HG03135 (cell line): ENCODE measurements around the gene PLEKHM1.
"Not testable (repeated sequence)": the region's sequence is repeated elsewhere in the genome, so short reads cannot be mapped to it uniquely, and the experiment has no call there.

ENCODE experiments used
- ATAC-seq: cut with Tn5 transposase; IDR thresholded peaks from one replicate; pipeline ENCODE4 v1.9.1; 2021; ENCODE audit warnings: mild to moderate bottlenecking, moderate library complexity; ENCODE audit not compliant: unreplicated experiment

PLEKHM1 gene

GRCh38 chr17:45490615-45491433 is at the start of gene PLEKHM1:
Gene PLEKHM1, minus strand, starts transcription at chr17:45490721. Its CDS starts 8,237 bp downstream, at chr17:45482484.
- ATAC-seq, result peak; percentile 95

GRCh38 chr17:45538168-45538567 is 47.6 kb upstream of the PLEKHM1 start:
- not testable (repeated sequence) for ATAC-seq

GRCh38 chr17:45506072-45506471 is 15.6 kb upstream of the PLEKHM1 start:
- not testable (repeated sequence) for ATAC-seq

GRCh38 chr17:45505183-45505582 is 14.7 kb upstream of the PLEKHM1 start:
- ATAC-seq, result not testable (repeated sequence)

- not testable (repeated sequence) for ATAC-seq
Measured at GRCh38 chr17:45501092-45501707, 10.7 kb upstream of the PLEKHM1 start.

GRCh38 chr17:45500478-45500877 is 10.0 kb upstream of the PLEKHM1 start:
- ATAC-seq, result not testable (repeated sequence)

- ATAC-seq, result not testable (repeated sequence)
Measured at GRCh38 chr17:45499208-45499607, 8.7 kb upstream of the PLEKHM1 start.

GRCh38 chr17:45498377-45498776 is 7.9 kb upstream of the PLEKHM1 start:
- ATAC-seq, result not testable (repeated sequence)

GRCh38 chr17:45497449-45497848 is 6.9 kb upstream of the PLEKHM1 start:
- ATAC-seq, result not testable (repeated sequence)

GRCh38 chr17:45496507-45496906 is 6.0 kb upstream of the PLEKHM1 start:
- ATAC-seq, result not testable (repeated sequence)

GRCh38 chr17:45494556-45494955 is 4.0 kb upstream of the PLEKHM1 start:
- ATAC-seq, result not testable (repeated sequence)

- not testable (repeated sequence) for ATAC-seq
Measured at GRCh38 chr17:45492156-45492555, 1.6 kb upstream of the PLEKHM1 start.

GRCh38 chr17:45490198-45490597 is 323 bp downstream of the PLEKHM1 start:
- ATAC-seq, result peak; percentile 25

GRCh38 chr17:45487704-45488103 is 2.8 kb downstream of the PLEKHM1 start:
- ATAC-seq, result not testable (repeated sequence)

- not testable (repeated sequence) for ATAC-seq
Measured at GRCh38 chr17:45483591-45484216, 6.8 kb downstream of the PLEKHM1 start.

- ATAC-seq, result not testable (repeated sequence)
Measured at GRCh38 chr17:45483177-45483576, 7.3 kb downstream of the PLEKHM1 start.

GRCh38 chr17:45482317-45482716 is 8.2 kb downstream of the PLEKHM1 start:
- not testable (repeated sequence) for ATAC-seq

- not testable (repeated sequence) for ATAC-seq
Measured at GRCh38 chr17:45475436-45475835, 15.1 kb downstream of the PLEKHM1 start.

GRCh38 chr17:45472249-45472648 is 18.3 kb downstream of the PLEKHM1 start:
- ATAC-seq, result not testable (repeated sequence)

GRCh38 chr17:45469204-45469563 is 21.3 kb downstream of the PLEKHM1 start:
- not testable (repeated sequence) for ATAC-seq
